Measurements from ENCODE around the gene ATP2A1. TPM values are rescaled to one million over a fixed set of nuclear protein-coding genes. Genes with fewer than 3 reads are reported as not detected.
A peak's percentile ranks its signal among the peaks of the same experiment; 100 is the strongest.

ATP2A1 gene
- total and polyA plus RNA-seq, 2 donors from 2014 or later: 0.25 to 0.47 TPM

DNA sequence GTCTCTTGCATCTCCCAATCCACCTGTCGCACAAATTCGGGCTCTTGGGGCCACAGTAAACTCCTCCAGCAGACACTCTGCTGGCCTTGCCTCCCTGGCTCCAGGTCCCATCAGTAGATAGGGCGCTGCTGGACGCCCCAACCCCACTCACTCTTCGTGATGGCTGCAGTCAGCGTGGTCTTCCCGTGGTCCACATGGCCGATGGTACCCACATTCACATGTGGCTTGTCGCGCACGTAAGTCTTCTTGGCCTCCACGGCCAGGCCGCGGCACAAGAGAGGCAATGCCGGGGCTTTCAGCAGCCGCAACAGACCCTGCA is 32.6 kb upstream of the ATP2A1 start:
- Histone ChIP-seq H3K36me3 (ENCODE audit: control insufficient read depth in 2 of 3, insufficient read depth in 3 of 3, low read length in 3 of 3) (peaks cover 0 to 22% (median 20%) of the 10 kb centered on the region in 3 donors), H3K27me3 (ENCODE audit: control insufficient read depth, insufficient read depth, low read length) (no peaks in the 10 kb centered on the region), H3K9ac (ENCODE audit: low read length in 3 of 3) (peak overlapping the region; percentile 61 to 97 (median 73)), H3K4me1 (ENCODE audit: control insufficient read depth in 2 of 3, insufficient read depth in 2 of 3, low read depth in 1 of 3, low read length in 3 of 3) (peaks cover 0 to 16% (median 7%) of the 10 kb centered on the region in 3 donors), H3K4me3 (ENCODE audit: low read length in 3 of 3) (peak overlapping the region; percentile 76 to 99 (median 87)), H3K9me3 (ENCODE audit: control insufficient read depth in 2 of 3, insufficient read depth in 1 of 3, low read length in 3 of 3) (no peaks in the 10 kb centered on the region), H3K27ac (ENCODE audit: low read depth in 2 of 2, low read length in 2 of 2) (peak overlapping the region; percentile 38 to 78)
- TF ChIP-seq, protein P1, sequence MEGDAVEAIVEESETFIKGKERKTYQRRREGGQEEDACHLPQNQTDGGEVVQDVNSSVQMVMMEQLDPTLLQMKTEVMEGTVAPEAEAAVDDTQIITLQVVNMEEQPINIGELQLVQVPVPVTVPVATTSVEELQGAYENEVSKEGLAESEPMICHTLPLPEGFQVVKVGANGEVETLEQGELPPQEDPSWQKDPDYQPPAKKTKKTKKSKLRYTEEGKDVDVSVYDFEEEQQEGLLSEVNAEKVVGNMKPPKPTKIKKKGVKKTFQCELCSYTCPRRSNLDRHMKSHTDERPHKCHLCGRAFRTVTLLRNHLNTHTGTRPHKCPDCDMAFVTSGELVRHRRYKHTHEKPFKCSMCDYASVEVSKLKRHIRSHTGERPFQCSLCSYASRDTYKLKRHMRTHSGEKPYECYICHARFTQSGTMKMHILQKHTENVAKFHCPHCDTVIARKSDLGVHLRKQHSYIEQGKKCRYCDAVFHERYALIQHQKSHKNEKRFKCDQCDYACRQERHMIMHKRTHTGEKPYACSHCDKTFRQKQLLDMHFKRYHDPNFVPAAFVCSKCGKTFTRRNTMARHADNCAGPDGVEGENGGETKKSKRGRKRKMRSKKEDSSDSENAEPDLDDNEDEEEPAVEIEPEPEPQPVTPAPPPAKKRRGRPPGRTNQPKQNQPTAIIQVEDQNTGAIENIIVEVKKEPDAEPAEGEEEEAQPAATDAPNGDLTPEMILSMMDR (IDR thresholded peaks at IDR 0.05; ENCODE audit: borderline replicate concordance, extremely low read depth, insufficient read depth): no peak
- no peak for DNase-seq
- intact Hi-C loops (cut with DNase I): no loop called here
- FAIRE-seq: no peak

DNA sequence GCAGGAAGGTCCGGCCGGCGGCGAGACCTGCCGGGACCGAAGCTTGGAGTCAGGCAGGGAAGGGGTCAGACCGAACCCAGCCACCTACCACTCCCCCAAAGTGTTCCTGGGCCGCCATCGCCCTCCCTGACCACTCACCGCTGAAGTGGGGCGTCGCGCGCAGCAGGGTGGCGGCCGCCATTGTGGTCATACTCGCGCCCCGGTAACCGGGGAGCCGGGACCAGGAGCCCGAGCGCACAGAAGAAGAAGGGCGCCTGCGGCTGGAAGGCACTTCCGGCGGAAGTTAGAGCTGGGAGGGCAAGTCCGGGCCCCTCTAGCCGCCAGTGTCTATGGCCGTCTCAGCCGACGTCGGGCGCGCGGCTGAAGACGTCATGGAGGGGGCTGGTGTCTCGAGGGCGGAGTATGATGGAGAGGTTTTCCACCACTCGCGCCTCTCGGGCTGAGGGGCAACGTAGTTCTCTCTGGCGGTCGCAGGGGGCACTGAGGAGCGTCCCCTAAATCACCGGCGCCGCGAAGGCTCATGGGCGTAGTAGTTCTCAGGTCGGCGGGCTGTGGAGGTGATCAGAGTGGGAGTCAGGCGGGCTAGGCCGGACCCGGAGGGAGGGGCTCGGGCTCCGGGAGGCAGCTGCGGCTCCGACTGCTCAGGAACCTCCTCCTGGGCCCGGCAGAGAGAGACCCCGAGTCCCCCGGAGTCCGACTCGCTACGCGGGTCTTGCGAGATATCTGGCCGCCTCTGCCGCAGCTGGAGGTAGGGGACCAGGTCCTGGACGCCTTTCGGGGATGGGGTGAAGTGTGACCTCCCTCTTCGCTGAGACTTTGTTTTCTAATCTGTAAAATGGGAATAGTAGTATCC is 32.0 kb upstream of the ATP2A1 start, which contains the start of gene TUFM:
Gene TUFM (minus strand): TSS at position 269 of the 853 bp plus-strand sequence. CDS start 79 bp downstream, at position 190.
- DNase-seq: peak; percentile 99
- TF ChIP-seq, protein P1 (IDR thresholded peaks at IDR 0.05; ENCODE audit: borderline replicate concordance, extremely low read depth, insufficient read depth): peak; percentile 49
- peaks cover 0 to 22% (median 20%) of the 10 kb centered on the region in 3 donors for H3K36me3 ChIP-seq (ENCODE audit: control insufficient read depth in 2 of 3, insufficient read depth in 3 of 3, low read length in 3 of 3)
- peak within 1 kb of the TSS; percentile 78 to 97 (median 83) for H3K9ac ChIP-seq (ENCODE audit: low read length in 3 of 3)
- FAIRE-seq: peak; percentile 92
- H3K27ac ChIP-seq (ENCODE audit: low read depth in 2 of 2, low read length in 2 of 2): peak within 1 kb of the TSS; percentile 78 to 79
- H3K27me3 ChIP-seq (ENCODE audit: control insufficient read depth, insufficient read depth, low read length): no peaks in the 10 kb centered on the region
- H3K4me3 ChIP-seq (ENCODE audit: low read length in 3 of 3): peak within 1 kb of the TSS; percentile 80 to 99 (median 87)
- intact Hi-C loops (cut with DNase I): no loop called here
- peaks cover 0 to 16% (median 7%) of the 10 kb centered on the region in 3 donors for H3K4me1 ChIP-seq (ENCODE audit: control insufficient read depth in 2 of 3, insufficient read depth in 2 of 3, low read depth in 1 of 3, low read length in 3 of 3)
- H3K9me3 ChIP-seq (ENCODE audit: control insufficient read depth in 2 of 3, insufficient read depth in 1 of 3, low read length in 3 of 3): no peaks in the 10 kb centered on the region

DNA sequence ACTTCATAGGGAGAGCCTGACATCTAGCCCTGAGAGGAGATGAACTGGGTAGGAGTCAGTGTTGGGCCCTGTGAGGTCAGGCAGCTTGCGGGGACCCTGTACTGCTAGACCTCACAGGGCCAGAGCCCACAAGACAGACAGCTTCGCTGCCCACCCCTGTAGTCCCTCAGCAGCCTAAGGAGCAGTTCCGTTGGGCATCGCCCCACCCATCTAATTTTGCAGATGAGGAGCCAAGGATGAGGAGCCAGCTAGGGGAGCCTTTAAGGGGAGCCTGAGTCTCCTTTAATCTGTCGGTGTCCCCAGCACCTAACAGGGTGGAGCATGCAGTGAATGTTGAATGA is 31.4 kb upstream of the ATP2A1 start:
- DNase-seq (peak in 1 of 5 donors; percentile 61), FAIRE-seq (no peak)
- peak overlapping the region; percentile 80 to 99 (median 87) for H3K4me3 ChIP-seq (ENCODE audit: low read length in 3 of 3)
- H3K36me3 ChIP-seq (ENCODE audit: control insufficient read depth in 2 of 3, insufficient read depth in 3 of 3, low read length in 3 of 3): peaks cover 0 to 21% (median 20%) of the 10 kb centered on the region in 3 donors
- H3K27me3 ChIP-seq (ENCODE audit: control insufficient read depth, insufficient read depth, low read length): no peaks in the 10 kb centered on the region
- TF ChIP-seq, protein P1 (IDR thresholded peaks at IDR 0.05; ENCODE audit: borderline replicate concordance, extremely low read depth, insufficient read depth): no peak
- peaks cover 0 to 16% (median 7%) of the 10 kb centered on the region in 3 donors for H3K4me1 ChIP-seq (ENCODE audit: control insufficient read depth in 2 of 3, insufficient read depth in 2 of 3, low read depth in 1 of 3, low read length in 3 of 3)
- H3K27ac ChIP-seq (ENCODE audit: low read depth in 2 of 2, low read length in 2 of 2): peak overlapping the region; percentile 63 to 79
- H3K9ac ChIP-seq (ENCODE audit: low read length in 3 of 3): peak overlapping the region; percentile 78 to 91 (median 83)
- no peaks in the 10 kb centered on the region for H3K9me3 ChIP-seq (ENCODE audit: control insufficient read depth in 2 of 3, insufficient read depth in 1 of 3, low read length in 3 of 3)
- intact Hi-C loops (cut with DNase I): no loop called here
